ENCODE data around the gene NCAPD3.

Gene NCAPD3

DNA sequence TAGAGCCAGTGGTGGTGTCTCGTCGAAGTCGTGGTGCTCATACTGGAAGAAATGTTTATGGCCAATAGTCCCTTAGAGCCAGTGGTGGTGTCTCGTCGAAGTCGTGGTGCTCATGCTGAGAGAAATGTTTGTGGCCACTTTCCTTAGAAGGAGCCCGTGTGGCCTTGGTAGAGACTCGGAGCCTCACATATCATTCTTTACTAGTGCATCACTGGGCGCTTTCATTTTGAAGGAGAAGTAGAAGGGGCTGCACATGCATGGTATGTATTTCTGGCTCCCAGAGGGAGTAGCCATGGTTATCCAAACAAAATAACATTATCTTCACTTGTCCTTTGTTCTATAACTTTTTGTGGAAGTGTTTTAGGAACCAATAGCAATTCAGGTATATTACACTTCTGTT, 85.4 kb downstream of the NCAPD3 start:
- H3K4me3 ChIP-seq (IDR thresholded peaks at IDR 0.05; ENCODE audit: insufficient read depth, low read depth, low read length): no peak overlapping the region
- no peak overlapping the region for H3K9ac ChIP-seq
- TF ChIP-seq, protein P1, sequence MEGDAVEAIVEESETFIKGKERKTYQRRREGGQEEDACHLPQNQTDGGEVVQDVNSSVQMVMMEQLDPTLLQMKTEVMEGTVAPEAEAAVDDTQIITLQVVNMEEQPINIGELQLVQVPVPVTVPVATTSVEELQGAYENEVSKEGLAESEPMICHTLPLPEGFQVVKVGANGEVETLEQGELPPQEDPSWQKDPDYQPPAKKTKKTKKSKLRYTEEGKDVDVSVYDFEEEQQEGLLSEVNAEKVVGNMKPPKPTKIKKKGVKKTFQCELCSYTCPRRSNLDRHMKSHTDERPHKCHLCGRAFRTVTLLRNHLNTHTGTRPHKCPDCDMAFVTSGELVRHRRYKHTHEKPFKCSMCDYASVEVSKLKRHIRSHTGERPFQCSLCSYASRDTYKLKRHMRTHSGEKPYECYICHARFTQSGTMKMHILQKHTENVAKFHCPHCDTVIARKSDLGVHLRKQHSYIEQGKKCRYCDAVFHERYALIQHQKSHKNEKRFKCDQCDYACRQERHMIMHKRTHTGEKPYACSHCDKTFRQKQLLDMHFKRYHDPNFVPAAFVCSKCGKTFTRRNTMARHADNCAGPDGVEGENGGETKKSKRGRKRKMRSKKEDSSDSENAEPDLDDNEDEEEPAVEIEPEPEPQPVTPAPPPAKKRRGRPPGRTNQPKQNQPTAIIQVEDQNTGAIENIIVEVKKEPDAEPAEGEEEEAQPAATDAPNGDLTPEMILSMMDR (conservative IDR thresholded peaks at IDR 0.05; ENCODE audit: low read depth, low read length): no peak
- no peaks in the 10 kb centered on the region for H4K20me1 ChIP-seq (ENCODE audit: insufficient read depth)
- H3K27ac ChIP-seq: no peak overlapping the region
- no peaks in the 10 kb centered on the region for H3K27me3 ChIP-seq (ENCODE audit: insufficient read depth, low read depth)
- H3K79me2 ChIP-seq (ENCODE audit: insufficient read depth, low read depth): no peaks in the 10 kb centered on the region
- no peak overlapping the region for H2AFZ ChIP-seq (ENCODE audit: low read depth)
- no peak overlapping the region for H3K4me2 ChIP-seq
- no peaks in the 10 kb centered on the region for H3K4me1 ChIP-seq (ENCODE audit: low read depth, poor library complexity, severe bottlenecking)
- no peaks in the 10 kb centered on the region for H3K36me3 ChIP-seq (ENCODE audit: insufficient read depth)

DNA sequence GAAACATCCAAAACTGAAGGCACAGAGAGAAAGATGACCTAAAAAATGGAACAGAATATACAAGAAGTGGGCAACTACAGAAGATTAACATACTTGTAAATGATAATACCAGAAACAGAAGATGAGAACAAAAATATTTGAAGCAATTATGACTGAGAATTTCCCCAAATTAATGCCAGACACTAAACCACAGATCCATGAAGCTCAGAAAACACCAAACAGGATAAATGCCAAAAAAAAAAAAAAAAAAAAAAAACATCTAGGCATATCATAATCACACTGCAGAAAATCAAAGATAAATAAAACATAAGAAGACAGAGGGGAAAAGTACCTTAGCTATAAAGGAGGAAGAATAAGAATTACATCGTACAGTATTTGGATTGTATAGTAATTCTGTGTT, 89.6 kb downstream of the NCAPD3 start:
- TF ChIP-seq, protein P1 (conservative IDR thresholded peaks at IDR 0.05; ENCODE audit: low read depth, low read length): no peak
- Histone ChIP-seq H3K27me3 (ENCODE audit: insufficient read depth, low read depth) (no peaks in the 10 kb centered on the region), H2AFZ (ENCODE audit: low read depth) (no peak overlapping the region), H3K9ac (no peak overlapping the region), H3K27ac (no peak overlapping the region), H3K4me2 (no peak overlapping the region), H3K4me3 (IDR thresholded peaks at IDR 0.05; ENCODE audit: insufficient read depth, low read depth, low read length) (no peak overlapping the region), H3K79me2 (ENCODE audit: insufficient read depth, low read depth) (no peaks in the 10 kb centered on the region), H3K4me1 (ENCODE audit: low read depth, poor library complexity, severe bottlenecking) (no peaks in the 10 kb centered on the region), H3K36me3 (ENCODE audit: insufficient read depth) (no peaks in the 10 kb centered on the region), H4K20me1 (ENCODE audit: insufficient read depth) (no peaks in the 10 kb centered on the region)

DNA sequence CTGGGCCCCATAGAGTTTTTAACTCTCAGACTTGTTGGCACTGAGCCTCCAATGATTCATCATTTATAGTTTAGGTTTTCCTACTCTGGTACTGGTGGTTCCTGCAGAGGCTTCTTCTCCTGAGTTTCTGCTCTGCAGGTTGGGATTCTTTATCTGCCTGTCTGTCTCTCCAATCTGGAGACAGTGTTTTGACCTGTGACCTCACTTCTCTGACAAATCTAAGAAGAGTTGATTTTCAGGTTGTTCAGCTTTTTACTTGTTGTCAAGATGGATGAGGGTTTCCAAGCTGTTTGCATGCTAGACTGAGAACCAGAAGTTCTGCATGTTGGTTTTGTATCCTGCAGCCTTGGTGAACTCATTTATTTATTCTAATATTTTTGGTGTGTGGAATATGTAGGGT, 91.0 kb downstream of the NCAPD3 start:
- Histone ChIP-seq H3K4me2 (no peak overlapping the region), H3K9ac (no peak overlapping the region), H3K79me2 (ENCODE audit: insufficient read depth, low read depth) (no peaks in the 10 kb centered on the region), H3K4me3 (IDR thresholded peaks at IDR 0.05; ENCODE audit: insufficient read depth, low read depth, low read length) (no peak overlapping the region), H2AFZ (ENCODE audit: low read depth) (no peak overlapping the region), H3K27me3 (ENCODE audit: insufficient read depth, low read depth) (no peaks in the 10 kb centered on the region), H3K36me3 (ENCODE audit: insufficient read depth) (no peaks in the 10 kb centered on the region), H3K4me1 (ENCODE audit: low read depth, poor library complexity, severe bottlenecking) (no peaks in the 10 kb centered on the region), H3K27ac (no peak overlapping the region), H4K20me1 (ENCODE audit: insufficient read depth) (no peaks in the 10 kb centered on the region)
- TF ChIP-seq, protein P1 (conservative IDR thresholded peaks at IDR 0.05; ENCODE audit: low read depth, low read length): no peak

DNA sequence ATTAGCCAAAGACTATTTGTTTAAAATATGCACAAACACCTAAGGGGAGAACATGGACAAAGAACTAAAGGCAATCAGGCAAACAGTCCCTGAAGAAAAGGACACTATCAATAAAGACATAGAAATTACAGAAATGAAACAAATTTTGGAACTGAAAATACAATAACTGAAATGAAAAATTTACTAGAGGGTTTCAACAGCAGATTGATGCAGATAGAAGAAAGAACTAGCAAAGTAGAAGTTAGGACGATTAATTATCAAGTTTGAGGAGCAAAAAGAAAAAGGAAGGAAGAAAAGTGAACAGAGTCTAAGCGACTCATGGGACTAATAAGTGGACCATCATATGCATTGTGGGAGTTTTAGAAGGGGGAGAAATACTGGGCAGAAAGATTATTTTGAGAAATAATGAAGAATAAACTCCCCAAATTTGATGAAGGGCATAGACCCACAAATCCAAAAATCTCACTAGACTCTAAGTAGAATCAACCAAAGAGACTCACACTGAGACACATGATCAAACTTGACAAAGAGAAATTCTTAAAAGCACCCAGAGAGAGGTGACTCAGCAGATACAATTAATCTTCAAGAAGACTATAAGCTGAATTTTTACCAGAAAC, 92.0 kb downstream of the NCAPD3 start:
- Histone ChIP-seq H3K9ac (no peak overlapping the region), H3K36me3 (ENCODE audit: insufficient read depth) (no peaks in the 10 kb centered on the region), H3K27ac (no peak overlapping the region), H3K4me2 (no peak overlapping the region), H3K4me3 (IDR thresholded peaks at IDR 0.05; ENCODE audit: insufficient read depth, low read depth, low read length) (no peak overlapping the region), H4K20me1 (ENCODE audit: insufficient read depth) (no peaks in the 10 kb centered on the region), H3K79me2 (ENCODE audit: insufficient read depth, low read depth) (no peaks in the 10 kb centered on the region), H3K27me3 (ENCODE audit: insufficient read depth, low read depth) (no peaks in the 10 kb centered on the region), H3K4me1 (ENCODE audit: low read depth, poor library complexity, severe bottlenecking) (no peaks in the 10 kb centered on the region), H2AFZ (ENCODE audit: low read depth) (no peak overlapping the region)
- TF ChIP-seq, protein P1 (conservative IDR thresholded peaks at IDR 0.05; ENCODE audit: low read depth, low read length): no peak

Data from KMS-11 (cell line).